WTC11 (cell line): ENCODE data around the gene GOLPH3L. TPM values are rescaled to one million over a fixed set of nuclear protein-coding genes. Genes with fewer than 3 reads are reported as not detected.

Experiments used
- ATAC-seq: fragments of 200-7000 bp; cut with Tn5 transposase; 2 replicates; pipeline ENCODE4 v1.10.0; 2021; ENCODE audit warnings: mild to moderate bottlenecking, moderate library complexity
- CTCF ChIA-PET: fragments of 300-600 bp; sonication (Branson Sonifier 250); formaldehyde crosslinking; loops from one replicate; lab custom pipeline; 2021; ENCODE audit warnings: antibody characterized with exemption; lab: Charles Lee
- POLR2A ChIA-PET: fragments of 350-600 bp; sonication (Branson Sonifier 250); formaldehyde crosslinking; loops from one replicate; lab custom pipeline; 2021; ENCODE audit warnings: antibody characterized with exemption; lab: Charles Lee
- DNase-seq: peaks from one replicate; pipeline ENCODE4 v3.0.0; 2021; ENCODE audit warnings: low spot score
- H3K27ac Mint-ChIP-seq: 2 replicates; pipeline ENCODE4 v1.8.0; 2021; ENCODE audit warnings: mixed read lengths
- H3K27me3 Mint-ChIP-seq: 2 replicates; pipeline ENCODE4 v1.8.0; 2021; ENCODE audit warnings: low read depth, mild to moderate bottlenecking, moderate library complexity, mixed read lengths
- H3K36me3 Mint-ChIP-seq: 2 replicates; pipeline ENCODE4 v1.8.0; 2021; ENCODE audit warnings: mixed read lengths
- H3K4me1 Mint-ChIP-seq: 2 replicates; pipeline ENCODE4 v1.8.0; 2022; ENCODE audit warnings: mixed read lengths
- H3K4me3 Mint-ChIP-seq: 2 replicates; pipeline ENCODE4 v1.8.0; 2021; ENCODE audit warnings: mild to moderate bottlenecking, moderate library complexity, mixed read lengths
- H3K9me3 Mint-ChIP-seq: 2 replicates; pipeline ENCODE4 v1.8.0; 2021; ENCODE audit warnings: mixed read lengths
- CDX4 ChIP-seq: fragments of 250-450 bp; sonication (Bioruptor Pico); IDR thresholded peaks from 2 replicates; pipeline ENCODE4 v1.9.0; 2021; ENCODE audit warnings: moderate library complexity, mild to moderate bottlenecking, inconsistent platforms, borderline replicate concordance
- MXD4 ChIP-seq: fragments of 250-450 bp; sonication (Bioruptor Pico); IDR thresholded peaks from 2 replicates; pipeline ENCODE4 v1.8.0; 2021; ENCODE audit warnings: mild to moderate bottlenecking, moderate library complexity, borderline replicate concordance
- NFYB ChIP-seq: sonication (generic); formaldehyde crosslinking; conservative IDR thresholded peaks from 2 replicates; pipeline ENCODE4 v1.8.0; 2022; ENCODE audit warnings: low read depth, missing genetic modification reagents
- OVOL2 ChIP-seq: fragments of 250-450 bp; sonication (Bioruptor Pico); IDR thresholded peaks from 2 replicates; pipeline ENCODE4 v1.9.0; 2021; ENCODE audit warnings: mild to moderate bottlenecking, borderline replicate concordance
- ZBTB21 ChIP-seq: sonication (generic); formaldehyde crosslinking; IDR thresholded peaks from 2 replicates; pipeline ENCODE4 v1.8.1; 2023; ENCODE audit warnings: mild to moderate bottlenecking, missing genetic modification reagents, borderline replicate concordance
- ZMAT4 ChIP-seq: fragments of 250-450 bp; sonication (Bioruptor Pico); IDR thresholded peaks from 2 replicates; pipeline ENCODE4 v1.9.0; 2021; ENCODE audit warnings: mild to moderate bottlenecking
- ZNF416 ChIP-seq: fragments of 250-450 bp; sonication (Bioruptor Pico); IDR thresholded peaks from 2 replicates; pipeline ENCODE4 v1.9.0; 2021; ENCODE audit warnings: mild to moderate bottlenecking, inconsistent platforms
- total RNA-seq: library from RNA; stranded (reverse); gene quantifications from 3 replicates; pipeline ENCODE4 v1.2.3, GENCODE V29; 2021

The GOLPH3L gene
- total RNA-seq, 1 experiment from 2014 or later: 39.5 TPM

- Mint-ChIP-seq H3K9me3 (peaks cover 21% of the 10 kb centered on the region), H3K27ac (no peak overlapping the region), H3K27me3 (no peaks in the 10 kb centered on the region), H3K4me3 (no peak overlapping the region), H3K36me3 (peaks cover 33% of the 10 kb centered on the region), H3K4me1 (peaks cover 12% of the 10 kb centered on the region)
- TF ChIP-seq ZBTB21 (CRISPR knock-in tag): no peak
- TF ChIP-seq NFYB (CRISPR knock-in tag): no peak
- TF ChIP-seq ZMAT4 (CRISPR knock-in tag): no peak
- TF ChIP-seq OVOL2: no peak
- TF ChIP-seq ZNF416: no peak
- TF ChIP-seq MXD4 (CRISPR knock-in tag): no peak
- TF ChIP-seq CDX4: no peak
- DNase-seq (no peak), ATAC-seq (no peak)
- POLR2A ChIA-PET: interaction anchor here (1.7 kb wide), 1 partner anchor 17 kb away, joined by 5 read pairs; the partner anchor contains the start of gene MCL1
- CTCF ChIA-PET: interaction anchor here (1.6 kb wide), 1 partner anchor 37 kb away, joined by 5 read pairs; no protein-coding TSS in a partner anchor
These were observed 100.0 kb downstream of the GOLPH3L start for GRCh38 chr1:150596976-150597375.

Other genes starting within 250 kb of the GOLPH3L start
- gene TARS2, start 209.7 kb downstream of the GOLPH3L start, total RNA-seq: 42.9 to 51.1 TPM (median 49.7 TPM) in 3 replicates
- gene ECM1, start 189.0 kb downstream of the GOLPH3L start, total RNA-seq: 0.69 to 1.6 TPM (median 0.76 TPM) in 3 replicates
- 0.71 to 1.2 TPM (median 1.0 TPM) in 3 replicates for gene FALEC, start 181.4 kb downstream of the GOLPH3L start, total RNA-seq
- gene ADAMTSL4, start 147.7 kb downstream of the GOLPH3L start, total RNA-seq: 6.6 to 14.7 TPM (median 14.1 TPM) in 3 replicates
- 191 to 212 TPM (median 204 TPM) in 3 replicates for gene MCL1, start 117.5 kb downstream of the GOLPH3L start, total RNA-seq
- gene ENSA, start 67.5 kb downstream of the GOLPH3L start, total RNA-seq: 219 to 254 TPM (median 224 TPM) in 3 replicates
- not detected in 3 replicates for gene HORMAD1, start 23.7 kb upstream of the GOLPH3L start, total RNA-seq
- 0.66 to 1.1 TPM (median 0.71 TPM) in 3 replicates for gene CTSS, start 68.6 kb upstream of the GOLPH3L start, total RNA-seq
- 7.5 to 9.4 TPM (median 8.7 TPM) in 3 replicates for gene CTSK, start 111.1 kb upstream of the GOLPH3L start, total RNA-seq
- 30.7 to 35.0 TPM (median 33.8 TPM) in 3 replicates for gene ARNT, start 179.4 kb upstream of the GOLPH3L start, total RNA-seq
- gene CTXND2, start 190.0 kb upstream of the GOLPH3L start, total RNA-seq: not detected in 3 replicates
- gene SETDB1, start 229.2 kb upstream of the GOLPH3L start, total RNA-seq: 48.1 to 53.1 TPM (median 48.8 TPM) in 3 replicates